Fibroblast of lung (primary cell): ENCODE data around the gene WDR31.

Experiments
- EZH2 ChIP-seq: IDR thresholded peaks from 2 replicates; pipeline ENCODE4 v1.5.1; 2012; ENCODE audit warnings: low read length, control low read depth, mild to moderate bottlenecking; ENCODE audit errors: missing control alignments
- TF ChIP-seq, protein P1 (sequence below), 2 donors: IDR thresholded peaks in 1 of 2; conservative IDR thresholded peaks in 1 of 2; 1 replicate in 1 of 2; 2 replicates in 1 of 2; pipeline ENCODE4 v1.5.1; 2011 to 2012; ENCODE audit warnings: low read length in 2 of 2, control low read depth in 1 of 2, inconsistent platforms in 1 of 2, low read depth in 1 of 2, mild to moderate bottlenecking in 1 of 2

DNA sequence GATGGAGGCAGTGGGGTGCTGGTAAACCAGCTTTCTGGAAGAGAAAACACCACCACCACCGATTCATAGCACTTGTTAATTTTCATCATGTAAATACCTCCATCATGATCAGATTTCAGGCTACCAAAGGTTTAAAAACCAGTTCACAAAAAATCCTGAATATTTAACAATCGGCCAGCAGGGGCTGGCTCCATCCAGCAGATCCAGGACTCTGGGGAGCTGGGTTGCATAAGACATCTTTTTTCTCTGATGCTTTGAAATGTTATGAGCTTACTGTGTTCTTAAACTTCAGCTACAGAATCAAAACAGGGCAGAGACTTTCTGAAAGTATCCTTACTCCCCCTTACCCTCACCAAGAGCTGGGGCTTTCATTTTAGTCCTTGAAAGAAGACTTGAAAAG lies 22.3 kb downstream of the WDR31 start:
- TF ChIP-seq, protein P1, sequence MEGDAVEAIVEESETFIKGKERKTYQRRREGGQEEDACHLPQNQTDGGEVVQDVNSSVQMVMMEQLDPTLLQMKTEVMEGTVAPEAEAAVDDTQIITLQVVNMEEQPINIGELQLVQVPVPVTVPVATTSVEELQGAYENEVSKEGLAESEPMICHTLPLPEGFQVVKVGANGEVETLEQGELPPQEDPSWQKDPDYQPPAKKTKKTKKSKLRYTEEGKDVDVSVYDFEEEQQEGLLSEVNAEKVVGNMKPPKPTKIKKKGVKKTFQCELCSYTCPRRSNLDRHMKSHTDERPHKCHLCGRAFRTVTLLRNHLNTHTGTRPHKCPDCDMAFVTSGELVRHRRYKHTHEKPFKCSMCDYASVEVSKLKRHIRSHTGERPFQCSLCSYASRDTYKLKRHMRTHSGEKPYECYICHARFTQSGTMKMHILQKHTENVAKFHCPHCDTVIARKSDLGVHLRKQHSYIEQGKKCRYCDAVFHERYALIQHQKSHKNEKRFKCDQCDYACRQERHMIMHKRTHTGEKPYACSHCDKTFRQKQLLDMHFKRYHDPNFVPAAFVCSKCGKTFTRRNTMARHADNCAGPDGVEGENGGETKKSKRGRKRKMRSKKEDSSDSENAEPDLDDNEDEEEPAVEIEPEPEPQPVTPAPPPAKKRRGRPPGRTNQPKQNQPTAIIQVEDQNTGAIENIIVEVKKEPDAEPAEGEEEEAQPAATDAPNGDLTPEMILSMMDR (conservative IDR thresholded peaks at IDR 0.05 in 1 of 2, IDR thresholded peaks at IDR 0.05 in 1 of 2; ENCODE audit: low read depth in 1 of 2, low read length in 2 of 2), result peak; percentile 19 to 21
- TF ChIP-seq EZH2, result no peak
